ENCODE measurements around the gene IL16. TPM values are rescaled to one million over a fixed set of nuclear protein-coding genes. Genes with fewer than 3 reads are reported as not detected.

The IL16 gene
- total RNA-seq, 1 donor from 2014 or later = 3.7 TPM

- ATAC-seq (no peak), DNase-seq (ENCODE audit: missing footprints) (no peak)
- intact Hi-C loops (cut with DNase I) = no loop called here
Measured at GRCh38 chr15:81235276-81236123, 38.8 kb downstream of the IL16 start.

GRCh38 chr15:81239190-81239589 is 42.5 kb downstream of the IL16 start:
- intact Hi-C loops (cut with DNase I) = no loop called here
- ATAC-seq = peak; percentile 84
- no peak for DNase-seq (ENCODE audit: missing footprints)

GRCh38 chr15:81242778-81243177 is 46.1 kb downstream of the IL16 start:
- intact Hi-C loops (cut with DNase I) = no loop called here
- ATAC-seq (no peak), DNase-seq (ENCODE audit: missing footprints) (no peak)

GRCh38 chr15:81244306-81244705 is 47.6 kb downstream of the IL16 start:
- ATAC-seq = no peak
- no peak for DNase-seq (ENCODE audit: missing footprints)
- intact Hi-C loops (cut with DNase I) = no loop called here

- DNase-seq (ENCODE audit: missing footprints) (no peak), ATAC-seq (no peak)
- intact Hi-C loops (cut with DNase I) = no loop called here
Measured at GRCh38 chr15:81253846-81254245, 57.2 kb downstream of the IL16 start.

- intact Hi-C loops (cut with DNase I) = no loop called here
- ATAC-seq (peak; percentile 50), DNase-seq (ENCODE audit: missing footprints) (no peak)
Measured at GRCh38 chr15:81254277-81254915, 57.7 kb downstream of the IL16 start.

- intact Hi-C loops (cut with DNase I) = loop anchor here (5.0 kb wide), 1 partner anchor 78 kb away; no protein-coding TSS in a partner anchor
- DNase-seq (ENCODE audit: missing footprints) (no peak), ATAC-seq (no peak)
Measured at GRCh38 chr15:81254916-81255290, 58.2 kb downstream of the IL16 start.

GRCh38 chr15:81255315-81255957 is 58.8 kb downstream of the IL16 start:
- ATAC-seq (no peak), DNase-seq (ENCODE audit: missing footprints) (no peak)
- intact Hi-C loops (cut with DNase I) = loop anchor here (5.0 kb wide), 1 partner anchor 78 kb away; no protein-coding TSS in a partner anchor

- no peak for ATAC-seq
- intact Hi-C loops (cut with DNase I) = loop anchor here (5.0 kb wide), 1 partner anchor 79 kb away; no protein-coding TSS in a partner anchor
Measured at GRCh38 chr15:81255958-81256320, 59.3 kb downstream of the IL16 start.

GRCh38 chr15:81256916-81257315 is 60.2 kb downstream of the IL16 start:
- intact Hi-C loops (cut with DNase I) = loop anchor here (5.0 kb wide), 1 partner anchor 80 kb away; no protein-coding TSS in a partner anchor
- peak; percentile 69 for ATAC-seq
- no peak for DNase-seq (ENCODE audit: missing footprints)

More at GRCh38 chr15:81255958-81256320, 59.3 kb downstream of the IL16 start:
- no peak for DNase-seq (ENCODE audit: missing footprints)

GRCh38 chr15:81257435-81257834 is 60.8 kb downstream of the IL16 start:
- intact Hi-C loops (cut with DNase I) = loop anchor here (5.0 kb wide), 1 partner anchor 80 kb away; no protein-coding TSS in a partner anchor
- ATAC-seq = no peak
- DNase-seq (ENCODE audit: missing footprints) = no peak

- no peak for ATAC-seq
- DNase-seq (ENCODE audit: missing footprints) = no peak
- intact Hi-C loops (cut with DNase I) = loop anchor here (5.0 kb wide), 1 partner anchor 81 kb away; no protein-coding TSS in a partner anchor
Measured at GRCh38 chr15:81258455-81258854, 61.8 kb downstream of the IL16 start.

GRCh38 chr15:81259760-81260298 is 63.1 kb downstream of the IL16 start:
- no peak for ATAC-seq
- intact Hi-C loops (cut with DNase I) = loop anchor here (5.0 kb wide), 1 partner anchor 83 kb away; no protein-coding TSS in a partner anchor
- no peak for DNase-seq (ENCODE audit: missing footprints)

- DNase-seq (ENCODE audit: missing footprints) = no peak
- intact Hi-C loops (cut with DNase I) = no loop called here
- no peak for ATAC-seq
Measured at GRCh38 chr15:81261172-81261811, 64.6 kb downstream of the IL16 start.

GRCh38 chr15:81263477-81263876 is 66.8 kb downstream of the IL16 start:
- DNase-seq (ENCODE audit: missing footprints) (no peak), ATAC-seq (no peak)
- intact Hi-C loops (cut with DNase I) = no loop called here

- ATAC-seq = no peak
- no peak for DNase-seq (ENCODE audit: missing footprints)
- intact Hi-C loops (cut with DNase I) = no loop called here
Measured at GRCh38 chr15:81264072-81264857, 67.6 kb downstream of the IL16 start.

- intact Hi-C loops (cut with DNase I) = loop anchor here (5.0 kb wide), 2 partner anchors 273 to 288 kb away; no protein-coding TSS in a partner anchor
- ATAC-seq (peak; percentile 5), DNase-seq (ENCODE audit: missing footprints) (no peak)
Measured at GRCh38 chr15:81265256-81265943, 68.7 kb downstream of the IL16 start.
